MCF 10A (cell line): ENCODE results near the gene UQCR10. TPM values are rescaled to one million over a fixed set of nuclear protein-coding genes. Genes with fewer than 3 reads are reported as not detected.

Experiments
- BruUV-seq: library from RNA; stranded (reverse); fragments of 400-500 nt; replicated peaks from 2 replicates; lab custom pipeline; 2021; lab: Mats Ljungman, UMichigan
- CTCF ChIA-PET: fragments of 300-600 bp; sonication (Branson Sonifier 250); formaldehyde crosslinking; extraction: SDS; loops from one replicate; lab custom pipeline; 2021; ENCODE audit warnings: antibody characterized with exemption, inconsistent platforms; lab: Yijun Ruan, JAX
- POLR2A ChIA-PET: fragments of 300-600, 350-650 bp; sonication (Branson Sonifier 250); formaldehyde crosslinking; extraction: SDS; loops from one replicate; lab custom pipeline; 2020; ENCODE audit warnings: antibody characterized with exemption, inconsistent platforms; lab: Yijun Ruan, JAX
- DNase-seq: peaks from one replicate; pipeline ENCODE4 v3.0.0-alpha.2; 2018; ENCODE audit not compliant: unreplicated experiment
- H3K27ac Mint-ChIP-seq: one replicate; pipeline ENCODE4 v1.8.0; 2022; ENCODE audit warnings: mild to moderate bottlenecking, low read depth, mixed read lengths; ENCODE audit not compliant: unreplicated experiment
- H3K27me3 Mint-ChIP-seq: one replicate; pipeline ENCODE4 v1.8.0; 2022; ENCODE audit warnings: mixed read lengths; ENCODE audit not compliant: insufficient read depth, unreplicated experiment
- H3K36me3 Mint-ChIP-seq: one replicate; pipeline ENCODE4 v1.8.0; 2022; ENCODE audit warnings: mild to moderate bottlenecking, moderate library complexity, mixed read lengths; ENCODE audit not compliant: insufficient read depth, unreplicated experiment
- H3K4me1 Mint-ChIP-seq: one replicate; pipeline ENCODE4 v1.8.0; 2022; ENCODE audit warnings: mixed read lengths; ENCODE audit not compliant: insufficient read depth, unreplicated experiment
- H3K4me3 Mint-ChIP-seq: one replicate; pipeline ENCODE4 v1.8.0; 2022; ENCODE audit warnings: mild to moderate bottlenecking, moderate library complexity, mixed read lengths; ENCODE audit not compliant: unreplicated experiment
- H3K9me3 Mint-ChIP-seq: one replicate; pipeline ENCODE4 v1.8.0; 2022; ENCODE audit warnings: mixed read lengths; ENCODE audit not compliant: unreplicated experiment
- CTCF ChIP-seq: fragments of 200-600 bp; IDR thresholded peaks from one replicate; pipeline ENCODE4 v1.8.0; 2022; ENCODE audit warnings: antibody characterized with exemption, mild to moderate bottlenecking; ENCODE audit not compliant: unreplicated experiment
- intact Hi-C: fragments of 100-400 bp; cut with micrococcal nuclease; formaldehyde crosslinking; loops from 2 replicates; pipeline ENCODE4 v1.14.1; 2022
- total RNA-seq: library from RNA; stranded (reverse); gene quantifications from 2 replicates; pipeline ENCODE4 v1.2.3, GENCODE V29; 2022

Gene UQCR10
- total RNA-seq, 1 experiment from 2014 or later, result 94.7 TPM

GRCh38 chr22:29780220-29780619, 13.1 kb downstream of the UQCR10 start:
- H3K4me3 Mint-ChIP-seq, result no peak overlapping the region
- DNase-seq, result no peak
- peak overlapping the region; percentile 1 for H3K27ac Mint-ChIP-seq
- CTCF ChIA-PET, result no interaction called here
- POLR2A ChIA-PET, result interaction anchor here (1.2 kb wide), 1 partner anchor 35 kb away, joined by 5 read pairs; no protein-coding TSS in a partner anchor
- H3K9me3 Mint-ChIP-seq, result no peaks in the 10 kb centered on the region
- H3K27me3 Mint-ChIP-seq, result no peaks in the 10 kb centered on the region
- no peaks in the 10 kb centered on the region for H3K36me3 Mint-ChIP-seq
- intact Hi-C loops, result no loop called here
- peaks cover 29% of the 10 kb centered on the region for H3K4me1 Mint-ChIP-seq
- BruUV-seq, result no TSS peak
- TF ChIP-seq CTCF, result no peak

- intact Hi-C loops, result no loop called here
- H3K4me3 Mint-ChIP-seq, result no peak overlapping the region
- TF ChIP-seq CTCF, result no peak
- no peaks in the 10 kb centered on the region for H3K27me3 Mint-ChIP-seq
- H3K27ac Mint-ChIP-seq, result peak overlapping the region; percentile 31
- BruUV-seq, result no TSS peak
- POLR2A ChIA-PET, result interaction anchor here (1.2 to 1.5 kb wide), 2 partner anchors 14 to 36 kb away, joined by 5 to 7 read pairs; partner anchors contain the start of genes UQCR10 and ZMAT5
- no peaks in the 10 kb centered on the region for H3K9me3 Mint-ChIP-seq
- DNase-seq, result peak; percentile 42
- H3K36me3 Mint-ChIP-seq, result no peaks in the 10 kb centered on the region
- H3K4me1 Mint-ChIP-seq, result peaks cover 29% of the 10 kb centered on the region
- CTCF ChIA-PET, result interaction anchor here (0.6 to 3.0 kb wide), 5 partner anchors 8 to 923 kb away, joined by 3 to 16 read pairs (median 4); no protein-coding TSS in a partner anchor
These were observed 13.8 kb downstream of the UQCR10 start for GRCh38 chr22:29780748-29781676.

- DNase-seq, result peak; percentile 28
- CTCF ChIA-PET, result interaction anchor here (0.6 to 3.0 kb wide), 3 partner anchors 9 to 921 kb away, joined by 4 to 16 read pairs (median 5); no protein-coding TSS in a partner anchor
- POLR2A ChIA-PET, result interaction anchor here (0.6 to 1.5 kb wide), 5 partner anchors 9 to 120 kb away, joined by 3 to 7 read pairs (median 4); partner anchors contain the start of genes UQCR10 and ZMAT5
- no peak for TF ChIP-seq CTCF
- intact Hi-C loops, result no loop called here
- Mint-ChIP-seq H3K36me3 (no peaks in the 10 kb centered on the region), H3K4me3 (no peak overlapping the region), H3K9me3 (no peaks in the 10 kb centered on the region), H3K4me1 (peaks cover 29% of the 10 kb centered on the region), H3K27me3 (no peaks in the 10 kb centered on the region), H3K27ac (peak overlapping the region; percentile 31)
- no TSS peak for BruUV-seq
These were observed 15.1 kb downstream of the UQCR10 start for GRCh38 chr22:29782061-29782845.
